ENCODE data around the gene MYL3.

- no peak for TF ChIP-seq CTCF (optimal IDR thresholded peaks at IDR 0.05 in 1 of 3, IDR thresholded peaks at IDR 0.05 in 1 of 3, conservative IDR thresholded peaks at IDR 0.05 in 1 of 3; ENCODE audit: extremely low read depth in 1 of 3, insufficient read depth in 2 of 3, low read length in 3 of 3)
- no peak for TF ChIP-seq EZH2 (IDR thresholded peaks at IDR 0.05; ENCODE audit: low read length)
Measured at GRCh38 chr3:46857485-46858341, 5.5 kb downstream of the MYL3 start.
